Fibroblast of gingiva (primary cell): ENCODE measurements around the gene HSF4.
A peak's percentile ranks its signal among the peaks of the same experiment; 100 is the strongest.

Experiments
- DNase-seq: peaks from one replicate; pipeline ENCODE4 v3.0.0-alpha.2; 2011; ENCODE audit warnings: low read depth

Gene HSF4

DNA sequence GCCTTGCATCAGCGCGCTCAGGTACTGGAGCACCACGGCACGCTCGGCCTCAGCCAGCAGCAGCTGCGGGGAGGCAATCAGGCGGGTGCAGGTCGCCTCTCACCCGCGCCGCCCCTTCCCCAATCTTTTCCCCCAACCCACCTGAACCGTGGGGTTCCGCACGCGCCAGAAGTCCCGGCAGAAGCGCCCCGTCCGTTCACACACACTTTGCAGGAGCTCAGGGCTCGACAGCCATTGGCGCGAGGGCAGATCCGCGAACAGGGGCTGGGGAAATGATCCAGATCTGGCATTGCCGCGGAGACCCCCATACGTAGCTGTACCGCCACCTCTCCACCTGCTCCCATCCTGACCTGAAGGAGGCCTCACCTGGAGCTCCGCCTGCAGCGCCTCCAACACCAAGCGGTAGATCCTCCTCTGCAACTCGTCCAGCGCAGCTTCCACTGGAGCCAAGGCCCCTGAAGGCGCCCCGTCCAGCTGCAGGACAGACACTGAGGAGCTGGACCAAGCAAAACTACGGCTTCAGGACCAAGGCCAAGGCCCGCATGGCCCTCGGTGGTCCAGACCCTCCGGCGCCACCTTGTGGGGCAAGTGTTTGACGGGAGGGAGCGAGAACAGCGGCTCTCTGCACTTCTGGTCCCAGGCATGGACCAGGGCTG lies 20.6 kb downstream of the HSF4 start:
- DNase-seq = peak; percentile 85

GRCh38 chr16:67185651-67186134 lies 21.1 kb downstream of the HSF4 start:
- DNase-seq = no peak

GRCh38 chr16:67186550-67186950 lies 22.0 kb downstream of the HSF4 start:
- DNase-seq = no peak

DNA sequence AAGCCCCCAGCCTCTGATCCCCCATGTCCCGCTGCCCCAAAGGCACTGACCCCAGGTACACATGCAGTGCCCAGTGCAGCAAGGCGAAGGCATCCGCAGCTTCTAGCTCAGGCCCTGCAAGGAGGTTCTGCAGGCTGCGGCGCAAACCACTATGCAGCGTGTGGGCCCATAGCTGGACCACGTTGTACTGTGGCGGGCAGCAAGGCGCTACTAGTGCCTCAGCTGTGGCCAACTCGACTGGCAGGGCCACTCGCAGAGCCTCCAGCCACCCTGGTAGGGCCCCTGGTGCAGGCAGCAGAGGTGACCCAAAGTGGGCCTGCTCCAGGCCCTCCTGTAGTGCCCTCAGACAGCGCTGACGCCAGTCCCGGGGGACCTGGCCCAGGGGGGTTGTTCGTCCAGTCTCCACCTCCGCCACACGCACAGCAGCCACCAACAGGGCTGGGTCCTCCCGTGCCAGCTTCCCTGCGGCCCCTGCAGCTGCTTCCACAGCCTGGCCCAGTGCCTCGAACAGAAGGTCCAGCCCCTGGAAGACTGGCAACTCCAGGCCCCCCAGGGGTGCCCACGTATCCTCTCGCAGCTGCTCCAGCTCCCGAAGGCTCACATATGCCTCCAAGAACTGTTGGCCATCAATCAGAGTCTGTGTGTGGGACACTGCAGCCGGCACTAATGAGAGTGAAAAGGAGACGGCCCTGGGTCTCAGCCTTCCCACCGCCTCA lies 22.8 kb downstream of the HSF4 start:
- no peak for DNase-seq

- DNase-seq = no peak
These were observed 23.8 kb downstream of the HSF4 start for GRCh38 chr16:67188323-67188722.

GRCh38 chr16:67188798-67189197 lies 24.3 kb downstream of the HSF4 start:
- no peak for DNase-seq

DNA sequence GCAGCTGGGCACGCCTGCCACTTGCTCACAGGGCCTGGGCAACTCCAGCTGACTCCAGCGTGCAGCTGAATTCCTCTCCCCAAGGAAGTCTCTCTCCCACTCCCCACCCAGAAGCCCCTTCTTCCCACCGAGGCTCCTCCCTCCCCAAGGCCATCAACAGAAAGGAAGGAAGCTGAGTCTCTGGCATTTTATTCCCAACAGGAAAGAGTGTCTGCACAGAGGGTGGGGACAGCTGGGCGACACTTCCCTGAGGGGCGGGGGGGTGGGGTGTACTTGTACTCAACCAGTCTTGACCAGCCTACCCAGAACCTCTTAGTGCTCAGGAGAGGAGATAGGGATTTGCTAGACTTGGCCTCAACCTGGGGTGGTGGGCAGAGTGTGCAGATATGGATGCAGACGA lies 25.5 kb downstream of the HSF4 start, which contains the start of gene EXOC3L1:
TSS of gene EXOC3L1 (minus strand) at position 96 of the 400 bp plus-strand sequence. CDS start 460 bp downstream, outside the sequence.
- no peak for DNase-seq

GRCh38 chr16:67190448-67191399 lies 26.2 kb downstream of the HSF4 start:
- no peak for DNase-seq

DNA sequence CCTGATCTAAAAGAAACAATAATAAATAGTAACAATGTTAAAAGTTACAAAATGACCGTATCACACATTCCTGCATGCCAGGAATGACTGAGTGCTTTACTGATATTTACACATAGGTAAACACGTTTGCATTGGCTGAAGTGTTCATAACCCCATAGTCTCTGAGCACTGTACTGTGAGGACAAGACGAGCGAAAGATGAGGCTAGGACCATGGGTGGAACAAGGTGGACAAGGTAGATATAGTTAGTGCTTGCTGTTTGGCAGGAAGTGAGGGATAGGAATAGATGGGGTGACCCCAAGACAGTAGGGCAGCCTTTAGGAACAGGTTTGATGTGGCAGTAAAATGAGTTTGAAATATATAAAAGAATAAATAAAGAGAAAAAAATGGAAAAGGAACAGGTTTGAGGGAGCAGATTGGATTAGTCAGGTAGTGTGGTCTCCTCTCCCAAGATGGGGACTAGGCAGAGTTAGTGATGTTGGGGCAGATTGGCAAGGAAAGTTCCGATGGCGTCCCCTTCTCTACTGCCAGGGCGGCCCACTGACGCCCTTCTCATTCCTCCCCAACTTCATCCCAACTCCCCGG lies 27.0 kb downstream of the HSF4 start:
- DNase-seq = no peak

DNA sequence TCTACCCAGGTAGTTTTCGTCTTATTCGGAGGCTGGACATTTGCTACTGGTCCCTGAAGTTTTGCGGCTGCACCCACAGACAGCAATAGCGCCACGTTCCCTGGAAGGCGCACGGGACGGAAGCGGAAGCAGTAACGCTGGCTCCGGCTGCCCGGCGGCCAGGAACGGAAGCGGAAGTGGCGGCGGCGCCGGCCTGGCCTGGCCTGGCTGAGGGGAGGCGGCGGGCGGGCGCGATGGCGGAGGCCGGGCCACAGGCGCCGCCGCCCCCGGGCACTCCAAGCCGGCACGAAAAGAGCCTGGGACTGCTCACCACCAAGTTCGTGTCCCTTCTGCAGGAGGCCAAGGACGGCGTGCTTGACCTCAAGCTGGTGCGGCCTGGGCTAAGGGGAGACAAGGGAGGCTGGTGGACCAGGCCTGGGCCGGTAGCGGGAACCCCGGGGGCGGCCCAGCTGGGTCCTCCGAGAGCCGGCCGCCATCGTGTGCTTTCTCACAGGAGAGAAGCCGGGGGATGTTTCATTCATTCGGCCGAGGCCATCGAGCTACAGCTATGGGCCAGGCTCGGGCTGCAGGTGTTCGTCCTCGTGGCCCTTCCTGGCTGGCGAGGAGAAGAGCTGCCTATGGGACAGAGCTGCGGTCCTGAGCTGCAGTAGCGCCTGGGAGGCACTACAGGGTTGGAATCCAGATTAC lies 27.6 kb downstream of the HSF4 start, which contains the start of gene E2F4:
TSS of gene E2F4 (plus strand) at position 161 of the 687 bp plus-strand sequence. CDS start at position 234, 73 bp downstream.
- peak; percentile 90 for DNase-seq

GRCh38 chr16:67192781-67193361 lies 28.3 kb downstream of the HSF4 start:
- no peak for DNase-seq

- DNase-seq = no peak
These were observed 29.0 kb downstream of the HSF4 start for GRCh38 chr16:67193536-67193935.

- no peak for DNase-seq
These were observed 29.7 kb downstream of the HSF4 start for GRCh38 chr16:67194260-67194659.

DNA sequence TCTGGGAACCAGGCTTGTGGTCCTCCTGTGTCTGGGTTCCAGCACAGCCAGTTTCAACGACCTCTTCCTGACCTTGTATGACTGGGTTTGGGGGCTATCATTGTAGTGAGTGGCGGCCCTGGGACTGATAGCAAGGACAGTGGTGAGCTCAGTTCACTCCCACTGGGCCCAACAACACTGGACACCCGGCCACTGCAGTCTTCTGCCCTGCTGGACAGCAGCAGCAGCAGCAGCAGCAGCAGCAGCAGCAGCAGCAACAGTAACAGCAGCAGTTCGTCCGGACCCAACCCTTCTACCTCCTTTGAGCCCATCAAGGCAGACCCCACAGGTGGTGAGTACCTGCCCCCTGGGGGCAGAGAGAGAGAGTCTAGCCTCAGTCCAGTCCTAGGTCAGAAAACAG lies 31.1 kb downstream of the HSF4 start:
- no peak for DNase-seq

DNA sequence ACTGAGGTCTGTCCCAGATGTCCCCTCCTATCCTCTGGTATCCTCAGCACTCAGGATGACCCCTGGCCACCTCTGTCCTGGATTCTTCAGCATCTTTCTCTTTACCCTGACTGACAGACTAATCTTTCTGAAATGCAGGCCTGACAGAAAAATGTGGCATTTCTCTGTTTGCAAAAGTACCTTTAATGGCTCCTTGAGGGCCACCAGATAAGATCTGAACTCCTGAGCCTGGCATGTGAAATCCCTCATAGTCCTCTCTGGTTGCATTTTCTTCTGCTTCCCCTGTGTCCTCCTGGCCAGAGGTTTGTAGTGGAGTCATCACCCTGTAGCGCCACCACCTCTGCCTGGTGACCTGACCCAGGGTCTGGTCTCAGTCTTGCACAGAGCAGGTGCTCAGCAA lies 32.3 kb downstream of the HSF4 start:
- no peak for DNase-seq

GRCh38 chr16:67197704-67198103 lies 33.2 kb downstream of the HSF4 start:
- no peak for DNase-seq

- DNase-seq = peak; percentile 60
These were observed 33.7 kb downstream of the HSF4 start for GRCh38 chr16:67198238-67198734.

- DNase-seq = no peak
These were observed 34.7 kb downstream of the HSF4 start, which contains the start of gene ELMO3 for GRCh38 chr16:67199011-67199807. Gene ELMO3 (plus strand): TSS chr16:67199131. CDS start chr16:67199327, 196 bp downstream.

- no peak for DNase-seq
These were observed 35.3 kb downstream of the HSF4 start for GRCh38 chr16:67199808-67200198.

DNA sequence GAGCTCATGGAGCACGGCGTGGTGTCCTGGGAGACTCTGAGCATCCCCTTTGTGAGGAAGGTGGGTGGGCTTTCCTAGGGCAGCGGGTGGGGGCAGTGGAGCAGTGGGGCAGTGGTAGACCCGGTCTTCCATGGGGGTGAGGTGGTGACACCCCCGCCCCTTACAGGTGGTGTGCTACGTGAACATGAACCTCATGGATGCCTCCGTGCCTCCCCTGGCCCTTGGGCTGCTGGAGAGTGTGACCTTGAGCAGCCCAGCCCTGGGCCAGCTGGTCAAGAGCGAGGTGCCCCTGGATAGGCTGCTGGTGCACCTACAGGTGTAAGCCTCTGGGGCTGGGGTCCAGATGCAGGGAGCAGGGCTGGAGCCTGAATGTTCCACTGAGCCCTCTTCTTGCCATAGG lies 35.9 kb downstream of the HSF4 start:
- DNase-seq = no peak
